HEK293 (cell line): ENCODE results near the gene ALLC.

ENCODE experiments used
- CTCF ChIA-PET: fragments of 350-600 bp; formaldehyde crosslinking; extraction: SDS; loops from one replicate; lab custom pipeline; 2021; ENCODE audit warnings: antibody characterized with exemption; lab: Yijun Ruan, JAX
- POLR2A ChIA-PET: fragments of 300-600 bp; formaldehyde crosslinking; extraction: SDS; loops from one replicate; lab custom pipeline; 2020; ENCODE audit warnings: antibody characterized with exemption, inconsistent platforms; lab: Yijun Ruan, JAX
- H3K27ac ChIP-seq: fragments of 200-500 bp; sonication (Bioruptor generic); 2 replicates; pipeline ENCODE4 v1.5.1; 2014; ENCODE audit warnings: low read depth, low read length, control low read depth, inconsistent platforms; ENCODE audit errors: extremely low read depth
- H3K36me3 ChIP-seq, 2 experiments: fragments of 200-500 bp in 1 of 2; sonication (Bioruptor generic) in 1 of 2; 1 replicate in 1 of 2; 2 replicates in 1 of 2; pipeline ENCODE4 v1.5.1; 2014 to 2017; ENCODE audit warnings: inconsistent platforms in 2 of 2, low read length in 2 of 2; ENCODE audit not compliant: control insufficient read depth in 2 of 2, insufficient read depth in 1 of 2
- H3K4me1 ChIP-seq: fragments of 200-500 bp; sonication (Bioruptor generic); 2 replicates; pipeline ENCODE4 v1.5.1; 2014; ENCODE audit warnings: mild to moderate bottlenecking, low read length, inconsistent platforms; ENCODE audit not compliant: control insufficient read depth, insufficient read depth
- H3K4me3 ChIP-seq: 2 replicates; pipeline ENCODE4 v1.5.1; 2011; ENCODE audit warnings: low read depth, mild to moderate bottlenecking, control low read depth, low read length, moderate library complexity
- H3K9me3 ChIP-seq: fragments of 200-500 bp; sonication (Bioruptor generic); 2 replicates; pipeline ENCODE4 v1.5.1; 2014; ENCODE audit warnings: low read depth, low read length, inconsistent platforms; ENCODE audit not compliant: control insufficient read depth, insufficient read depth
- EGR2 ChIP-seq: fragments of 450-650 bp; formaldehyde crosslinking; IDR thresholded peaks from 2 replicates; pipeline ENCODE4 v1.5.1; 2016; ENCODE audit warnings: low read depth, missing biosample characterization, missing genetic modification characterization
- ELK4 ChIP-seq: IDR thresholded peaks from 2 replicates; pipeline ENCODE4 v1.6.1; 2011; ENCODE audit warnings: mild to moderate bottlenecking, low read depth, low read length, borderline replicate concordance
- GLIS1 ChIP-seq: fragments of 450-650 bp; formaldehyde crosslinking; IDR thresholded peaks from 2 replicates; pipeline ENCODE4 v1.5.1; 2016; ENCODE audit warnings: missing biosample characterization, missing genetic modification characterization
- KLF9 ChIP-seq: fragments of 450-650 bp; formaldehyde crosslinking; IDR thresholded peaks from 2 replicates; pipeline ENCODE4 v1.5.1; 2016; ENCODE audit warnings: missing biosample characterization, missing genetic modification characterization, low read depth
- MYNN ChIP-seq: fragments of 450-650 bp; formaldehyde crosslinking; IDR thresholded peaks from 2 replicates; pipeline ENCODE4 v1.5.1; 2016; ENCODE audit warnings: missing biosample characterization, missing genetic modification characterization, borderline replicate concordance
- REPIN1 ChIP-seq: fragments of 450-650 bp; formaldehyde crosslinking; IDR thresholded peaks from 2 replicates; pipeline ENCODE4 v1.5.1; 2017; ENCODE audit warnings: missing biosample characterization, missing genetic modification characterization, low read depth
- ZBTB7A ChIP-seq: fragments of 450-650 bp; formaldehyde crosslinking; IDR thresholded peaks from 2 replicates; pipeline ENCODE4 v1.5.1; 2016; ENCODE audit warnings: low read depth, missing biosample characterization, missing genetic modification characterization
- ZEB2 ChIP-seq: fragments of 450-650 bp; formaldehyde crosslinking; IDR thresholded peaks from 2 replicates; pipeline ENCODE4 v1.5.1; 2016; ENCODE audit warnings: missing biosample characterization, missing genetic modification characterization
- ZNF114 ChIP-seq: fragments of 450-650 bp; formaldehyde crosslinking; IDR thresholded peaks from 2 replicates; pipeline ENCODE4 v1.5.0; 2017; ENCODE audit warnings: missing biosample characterization, missing genetic modification characterization
- ZNF132 ChIP-seq: fragments of 450-650 bp; formaldehyde crosslinking; IDR thresholded peaks from 2 replicates; pipeline ENCODE4 v1.5.1; 2017; ENCODE audit warnings: missing biosample characterization, missing genetic modification characterization, borderline replicate concordance
- ZNF138 ChIP-seq: fragments of 450-650 bp; formaldehyde crosslinking; IDR thresholded peaks from 2 replicates; pipeline ENCODE4 v1.5.1; 2016; ENCODE audit warnings: missing biosample characterization, missing genetic modification characterization, borderline replicate concordance
- ZNF146 ChIP-seq: fragments of 450-650 bp; formaldehyde crosslinking; IDR thresholded peaks from 2 replicates; pipeline ENCODE4 v1.5.1; 2016; ENCODE audit warnings: missing biosample characterization, missing genetic modification characterization
- ZNF214 ChIP-seq: fragments of 450-650 bp; formaldehyde crosslinking; IDR thresholded peaks from 2 replicates; pipeline ENCODE4 v1.5.1; 2017; ENCODE audit warnings: missing biosample characterization, mild to moderate bottlenecking, missing genetic modification characterization, borderline replicate concordance
- ZNF24 ChIP-seq: fragments of 450-650 bp; formaldehyde crosslinking; IDR thresholded peaks from 2 replicates; pipeline ENCODE4 v1.5.1; 2016; ENCODE audit warnings: missing biosample characterization, missing genetic modification characterization
- ZNF248 ChIP-seq: fragments of 450-650 bp; formaldehyde crosslinking; IDR thresholded peaks from 2 replicates; pipeline ENCODE4 v1.5.1; 2017; ENCODE audit warnings: missing biosample characterization, missing genetic modification characterization
- ZNF311 ChIP-seq: fragments of 450-650 bp; formaldehyde crosslinking; IDR thresholded peaks from 2 replicates; pipeline ENCODE4 v1.5.1; 2017; ENCODE audit warnings: missing biosample characterization, missing genetic modification characterization, borderline replicate concordance
- ZNF324 ChIP-seq: fragments of 450-650 bp; formaldehyde crosslinking; IDR thresholded peaks from 2 replicates; pipeline ENCODE4 v1.5.1; 2016; ENCODE audit warnings: missing biosample characterization, missing genetic modification characterization
- ZNF394 ChIP-seq: fragments of 450-650 bp; formaldehyde crosslinking; IDR thresholded peaks from 2 replicates; pipeline ENCODE4 v1.5.1; 2016; ENCODE audit warnings: missing biosample characterization, missing genetic modification characterization, mild to moderate bottlenecking, moderate library complexity, borderline replicate concordance
- ZNF449 ChIP-seq: fragments of 450-650 bp; formaldehyde crosslinking; IDR thresholded peaks from 2 replicates; pipeline ENCODE4 v1.5.1; 2017; ENCODE audit warnings: missing biosample characterization, mild to moderate bottlenecking, missing genetic modification characterization, moderate library complexity
- ZNF510 ChIP-seq: fragments of 450-650 bp; formaldehyde crosslinking; IDR thresholded peaks from 2 replicates; pipeline ENCODE4 v1.5.1; 2018; ENCODE audit warnings: mild to moderate bottlenecking, missing genetic modification characterization, missing biosample characterization; ENCODE audit not compliant: insufficient replicate concordance
- ZNF513 ChIP-seq: fragments of 450-650 bp; IDR thresholded peaks from 2 replicates; pipeline ENCODE4 v1.5.1; 2018; ENCODE audit warnings: missing biosample characterization, missing genetic modification characterization
- ZNF521 ChIP-seq: fragments of 450-650 bp; formaldehyde crosslinking; IDR thresholded peaks from 2 replicates; pipeline ENCODE4 v1.5.1; 2017; ENCODE audit warnings: missing biosample characterization, mild to moderate bottlenecking, missing genetic modification characterization
- ZNF596 ChIP-seq: fragments of 450-650 bp; IDR thresholded peaks from 2 replicates; pipeline ENCODE4 v1.5.0; 2018; ENCODE audit warnings: missing biosample characterization, mild to moderate bottlenecking, missing genetic modification characterization, moderate library complexity
- ZNF623 ChIP-seq: fragments of 450-650 bp; formaldehyde crosslinking; IDR thresholded peaks from 2 replicates; pipeline ENCODE4 v1.5.1; 2016; ENCODE audit warnings: missing biosample characterization, missing genetic modification characterization
- ZNF664 ChIP-seq: fragments of 450-650 bp; formaldehyde crosslinking; IDR thresholded peaks from 2 replicates; pipeline ENCODE4 v1.5.1; 2016; ENCODE audit warnings: missing biosample characterization, missing genetic modification characterization
- ZNF777 ChIP-seq: fragments of 450-650 bp; formaldehyde crosslinking; IDR thresholded peaks from 2 replicates; pipeline ENCODE4 v1.5.1; 2017; ENCODE audit warnings: missing biosample characterization, missing genetic modification characterization, borderline replicate concordance
- ZSCAN23 ChIP-seq: fragments of 450-650 bp; formaldehyde crosslinking; IDR thresholded peaks from 2 replicates; pipeline ENCODE4 v1.5.1; 2016; ENCODE audit warnings: missing biosample characterization, missing genetic modification characterization

ALLC gene

GRCh38 chr2:3709225-3709624 is 51.2 kb downstream of the ALLC start:
- no peak overlapping the region for H3K4me3 ChIP-seq
- H3K4me1 ChIP-seq = no peaks in the 10 kb centered on the region
- CTCF ChIA-PET = interaction anchor here (0.6 kb wide), 1 partner anchor 1372 kb away, joined by 3 read pairs; no protein-coding TSS in a partner anchor
- no peaks in the 10 kb centered on the region for H3K9me3 ChIP-seq
- no peaks in the 10 kb centered on the region for H3K36me3 ChIP-seq
- POLR2A ChIA-PET = no interaction called here
- TF ChIP-seq ZNF311 (tag by site-specific recombination) = no peak
- no peak overlapping the region for H3K27ac ChIP-seq

- Histone ChIP-seq H3K4me1 (no peaks in the 10 kb centered on the region), H3K27ac (no peak overlapping the region), H3K9me3 (no peaks in the 10 kb centered on the region), H3K36me3 (no peaks in the 10 kb centered on the region), H3K4me3 (no peak overlapping the region)
- ChIA-PET CTCF (no interaction called here), POLR2A (no interaction called here)
- TF ChIP-seq GLIS1 (tag by site-specific recombination) (no peak), ZNF521 (tag by site-specific recombination) (no peak), ZNF324 (no peak), ZNF132 (tag by site-specific recombination) (no peak), ZNF449 (tag by site-specific recombination) (no peak), ELK4 (no peak), ZNF146 (no peak), EGR2 (tag by site-specific recombination) (no peak), REPIN1 (tag by site-specific recombination) (no peak), ZNF114 (tag by site-specific recombination) (no peak)
Measured at GRCh38 chr2:3712424-3712823, 54.4 kb downstream of the ALLC start.

GRCh38 chr2:3712831-3713503 is 55.0 kb downstream of the ALLC start:
- CTCF ChIA-PET = interaction anchor here (1.5 kb wide), 1 partner anchor 15 kb away, joined by 7 read pairs; no protein-coding TSS in a partner anchor
- TF ChIP-seq ZNF394 (tag by site-specific recombination) = no peak
- TF ChIP-seq KLF9 (tag by site-specific recombination) = no peak
- TF ChIP-seq MYNN (tag by site-specific recombination) = no peak
- no peak for TF ChIP-seq ZNF664 (tag by site-specific recombination)
- TF ChIP-seq ZNF623 (tag by site-specific recombination) = no peak
- no peak for TF ChIP-seq ZEB2 (tag by site-specific recombination)
- no peak for TF ChIP-seq ZBTB7A
- TF ChIP-seq ZNF248 = no peak
- TF ChIP-seq ZNF596 (tag by site-specific recombination) = no peak
- TF ChIP-seq ZNF777 (tag by site-specific recombination) = no peak
- no peak for TF ChIP-seq ZSCAN23 (tag by site-specific recombination)
- no peak for TF ChIP-seq ZNF510 (tag by site-specific recombination)
- TF ChIP-seq ZNF513 (tag by site-specific recombination) = no peak
- no peak for TF ChIP-seq ZNF24 (tag by site-specific recombination)
- no peak for TF ChIP-seq ZNF214 (tag by site-specific recombination)
- TF ChIP-seq ZNF138 (tag by site-specific recombination) = no peak
- Histone ChIP-seq H3K4me1 (no peaks in the 10 kb centered on the region), H3K9me3 (no peaks in the 10 kb centered on the region), H3K4me3 (no peak overlapping the region), H3K27ac (no peak overlapping the region), H3K36me3 (no peaks in the 10 kb centered on the region)
- POLR2A ChIA-PET = no interaction called here
